Measurements from ENCODE around the gene NYAP1.

- peak; percentile 89 to 99 (median 96) for TF ChIP-seq CTCF (optimal IDR thresholded peaks at IDR 0.05 in 1 of 3, IDR thresholded peaks at IDR 0.05 in 1 of 3, conservative IDR thresholded peaks at IDR 0.05 in 1 of 3; ENCODE audit: extremely low read depth in 1 of 3, insufficient read depth in 2 of 3, low read length in 3 of 3)
- no peak for TF ChIP-seq EZH2 (IDR thresholded peaks at IDR 0.05; ENCODE audit: low read length)
Observed at GRCh38 chr7:100469227-100470044, 14.3 kb upstream of the NYAP1 start.
